A673 (cell line): Measurements from ENCODE around the gene CHCHD3. TPM values are rescaled to one million over a fixed set of nuclear protein-coding genes. Genes with fewer than 3 reads are reported as not detected.

Experiments
- BruUV-seq: library from RNA; stranded (reverse); fragments of 400-500 nt; replicated peaks from 2 replicates; lab custom pipeline; 2021; lab: Mats Ljungman, UMichigan
- CTCF ChIA-PET: fragments of 300-600 bp; sonication (Branson Sonifier 250); formaldehyde crosslinking; loops from one replicate; lab custom pipeline; 2022; ENCODE audit warnings: antibody characterized with exemption; lab: Charles Lee
- POLR2A ChIA-PET: fragments of 300-600 bp; sonication (Branson Sonifier 250); formaldehyde crosslinking; loops from one replicate; lab custom pipeline; 2022; ENCODE audit warnings: antibody characterized with exemption; ENCODE audit not compliant: low non-redundant PET; lab: Charles Lee
- DNase-seq: peaks from one replicate; pipeline ENCODE4 v3.0.0-alpha.2; 2015; ENCODE audit warnings: low spot score
- H3K27ac ChIP-seq: fragments of 200-600 bp; sonication (generic); 2 replicates; pipeline ENCODE4 v1.5.1; 2016; ENCODE audit warnings: mixed run types, low read depth, mild to moderate bottlenecking, mixed read lengths, antibody characterized with exemption, low read length; ENCODE audit not compliant: poor library complexity, severe bottlenecking
- H3K27me3 ChIP-seq: fragments of 200-600 bp; sonication (generic); replicated peaks from 2 replicates; pipeline ENCODE4 v1.6.1; 2017; ENCODE audit warnings: mixed run types, low read depth, mild to moderate bottlenecking, mixed read lengths, antibody characterized with exemption, low read length; ENCODE audit not compliant: insufficient read depth, poor library complexity
- H3K36me3 ChIP-seq: fragments of 200-600 bp; sonication (generic); 2 replicates; pipeline ENCODE4 v1.6.1; 2016; ENCODE audit warnings: mixed run types, mild to moderate bottlenecking, mixed read lengths, antibody characterized with exemption, low read length; ENCODE audit not compliant: insufficient read depth, poor library complexity, severe bottlenecking
- H3K4me1 ChIP-seq: fragments of 200-600 bp; sonication (generic); 2 replicates; pipeline ENCODE4 v1.6.1; 2017; ENCODE audit warnings: mixed run types, mild to moderate bottlenecking, mixed read lengths, antibody characterized with exemption, low read length; ENCODE audit not compliant: insufficient read depth, poor library complexity, severe bottlenecking
- H3K4me3 ChIP-seq: fragments of 200-600 bp; sonication (generic); 2 replicates; pipeline ENCODE4 v1.5.1; 2016; ENCODE audit warnings: low read depth, mixed run types, mild to moderate bottlenecking, mixed read lengths, low read length; ENCODE audit not compliant: poor library complexity, severe bottlenecking
- H3K9me3 ChIP-seq: fragments of 200-600 bp; sonication (generic); 2 replicates; pipeline ENCODE4 v1.6.1; 2016; ENCODE audit warnings: mixed run types, low read depth, mild to moderate bottlenecking, mixed read lengths, antibody characterized with exemption, low read length; ENCODE audit not compliant: poor library complexity, severe bottlenecking
- EZH2 ChIP-seq: fragments of 200-600 bp; sonication (generic); IDR thresholded peaks from 2 replicates; pipeline ENCODE4 v1.6.1; 2017; ENCODE audit warnings: borderline replicate concordance, low read depth, mild to moderate bottlenecking, mixed read lengths, antibody characterized with exemption, low read length; ENCODE audit not compliant: poor library complexity, severe bottlenecking
- intact Hi-C: fragments of 100-400 bp; cut with micrococcal nuclease; formaldehyde crosslinking; loops from one replicate; pipeline ENCODE4 v1.10.0; 2022; ENCODE audit not compliant: unreplicated experiment
- total RNA-seq: library from RNA; stranded (reverse); gene quantifications from 2 replicates; pipeline ENCODE4 v1.2.3, GENCODE V29; 2021
- TF ChIP-seq, protein P1 (sequence below): fragments of 300-800, 200-600 bp; sonication (generic); conservative IDR thresholded peaks from 2 replicates; pipeline ENCODE4 v1.5.1; 2017; ENCODE audit warnings: low read depth, mild to moderate bottlenecking, antibody characterized with exemption, low read length, moderate library complexity, mixed read lengths

CHCHD3 gene
- total RNA-seq, 1 experiment from 2014 or later: 128 TPM

DNA sequence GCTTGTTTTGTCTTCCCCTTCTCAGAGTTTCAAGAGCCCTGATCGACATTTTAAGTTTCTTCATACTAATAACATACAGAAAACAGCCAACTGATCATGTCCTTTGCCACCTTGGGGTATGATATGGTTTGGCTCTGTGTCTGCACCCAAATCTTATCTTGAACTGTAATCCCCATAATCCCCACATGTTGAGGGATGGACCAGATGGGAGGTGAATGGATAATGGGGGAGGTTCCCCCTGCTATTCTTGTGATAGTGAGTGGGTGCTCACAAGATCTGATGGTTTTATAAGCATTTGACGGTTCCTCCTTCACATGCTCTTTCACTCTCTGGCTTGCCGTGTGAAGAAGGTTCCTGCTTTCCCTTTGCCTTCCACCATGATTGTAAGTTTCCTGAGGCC lies 190.3 kb downstream of the CHCHD3 start:
- no peak for DNase-seq
- H3K4me1 ChIP-seq: no peaks in the 10 kb centered on the region
- no peak overlapping the region for H3K27ac ChIP-seq
- ChIA-PET CTCF (no interaction called here), POLR2A (interaction anchor here (0.7 kb wide), 1 partner anchor 16 kb away, joined by 4 read pairs; no protein-coding TSS in a partner anchor)
- H3K9me3 ChIP-seq: peaks cover 6% of the 10 kb centered on the region
- no peaks in the 10 kb centered on the region for H3K27me3 ChIP-seq
- BruUV-seq: no TSS peak
- no peaks in the 10 kb centered on the region for H3K36me3 ChIP-seq
- no peak overlapping the region for H3K4me3 ChIP-seq
- intact Hi-C loops: no loop called here
- no peak for TF ChIP-seq EZH2

DNA sequence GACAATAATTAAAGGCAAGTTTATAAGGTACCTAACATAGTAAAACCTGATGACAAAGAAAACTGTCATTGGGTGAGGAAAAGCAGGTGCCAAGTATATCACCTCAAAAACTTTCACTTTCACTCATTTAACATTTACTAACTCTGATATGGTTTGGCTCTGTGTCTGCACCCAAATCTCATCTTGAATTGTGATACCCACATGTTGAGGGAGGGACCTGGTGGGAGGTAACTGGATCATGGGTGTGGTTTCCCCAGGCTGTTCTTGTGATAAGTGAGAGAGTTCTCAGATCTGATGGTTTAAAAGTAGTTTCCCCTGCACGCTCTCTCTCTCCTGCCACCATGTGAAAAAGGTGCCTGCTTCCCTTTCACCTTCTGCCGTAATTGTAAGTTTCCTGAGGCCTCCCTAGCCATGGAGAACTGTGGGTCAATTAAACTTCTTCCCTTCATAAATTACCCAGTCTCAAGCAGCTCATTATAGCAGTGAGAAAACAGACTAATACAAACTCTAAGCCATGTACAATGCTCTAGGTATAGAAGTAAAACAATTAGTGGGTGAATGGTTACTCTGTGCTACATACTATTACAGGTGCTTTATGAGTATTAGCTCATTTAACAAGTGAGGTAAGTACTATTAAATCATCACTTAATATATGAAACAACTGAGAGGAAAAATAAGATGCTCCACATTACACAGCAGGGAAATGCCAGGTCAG lies 199.0 kb downstream of the CHCHD3 start:
- H3K4me3 ChIP-seq: no peak overlapping the region
- ChIA-PET POLR2A (no interaction called here), CTCF (no interaction called here)
- no peak overlapping the region for H3K27ac ChIP-seq
- no TSS peak for BruUV-seq
- DNase-seq: no peak
- no peaks in the 10 kb centered on the region for H3K27me3 ChIP-seq
- no peaks in the 10 kb centered on the region for H3K36me3 ChIP-seq
- TF ChIP-seq, protein P1, sequence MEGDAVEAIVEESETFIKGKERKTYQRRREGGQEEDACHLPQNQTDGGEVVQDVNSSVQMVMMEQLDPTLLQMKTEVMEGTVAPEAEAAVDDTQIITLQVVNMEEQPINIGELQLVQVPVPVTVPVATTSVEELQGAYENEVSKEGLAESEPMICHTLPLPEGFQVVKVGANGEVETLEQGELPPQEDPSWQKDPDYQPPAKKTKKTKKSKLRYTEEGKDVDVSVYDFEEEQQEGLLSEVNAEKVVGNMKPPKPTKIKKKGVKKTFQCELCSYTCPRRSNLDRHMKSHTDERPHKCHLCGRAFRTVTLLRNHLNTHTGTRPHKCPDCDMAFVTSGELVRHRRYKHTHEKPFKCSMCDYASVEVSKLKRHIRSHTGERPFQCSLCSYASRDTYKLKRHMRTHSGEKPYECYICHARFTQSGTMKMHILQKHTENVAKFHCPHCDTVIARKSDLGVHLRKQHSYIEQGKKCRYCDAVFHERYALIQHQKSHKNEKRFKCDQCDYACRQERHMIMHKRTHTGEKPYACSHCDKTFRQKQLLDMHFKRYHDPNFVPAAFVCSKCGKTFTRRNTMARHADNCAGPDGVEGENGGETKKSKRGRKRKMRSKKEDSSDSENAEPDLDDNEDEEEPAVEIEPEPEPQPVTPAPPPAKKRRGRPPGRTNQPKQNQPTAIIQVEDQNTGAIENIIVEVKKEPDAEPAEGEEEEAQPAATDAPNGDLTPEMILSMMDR: no peak
- no peak for TF ChIP-seq EZH2
- peaks cover 9% of the 10 kb centered on the region for H3K4me1 ChIP-seq
- H3K9me3 ChIP-seq: no peaks in the 10 kb centered on the region
- intact Hi-C loops: no loop called here

DNA sequence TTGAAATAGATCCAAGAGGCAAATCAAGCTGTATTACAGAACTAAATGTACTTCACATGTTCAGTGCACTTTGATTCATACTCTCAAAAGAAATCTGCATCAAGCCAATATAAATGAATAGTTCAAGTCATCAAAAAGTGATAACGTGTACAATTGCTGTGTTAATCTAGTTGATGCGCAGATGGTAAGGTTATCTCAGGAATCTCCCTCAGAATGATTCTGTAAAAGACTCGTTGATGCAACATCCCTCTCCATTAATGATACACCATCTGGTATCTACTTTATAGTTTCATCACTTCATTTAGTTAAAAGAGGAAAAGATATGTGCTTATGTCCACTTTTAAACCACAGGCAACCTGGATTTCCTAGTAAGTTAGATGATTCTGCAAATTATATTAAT lies 200.6 kb downstream of the CHCHD3 start:
- intact Hi-C loops: no loop called here
- H3K36me3 ChIP-seq: no peaks in the 10 kb centered on the region
- no peak overlapping the region for H3K4me3 ChIP-seq
- H3K4me1 ChIP-seq: peaks cover 24% of the 10 kb centered on the region
- no peaks in the 10 kb centered on the region for H3K27me3 ChIP-seq
- POLR2A ChIA-PET: no interaction called here
- CTCF ChIA-PET: no interaction called here
- H3K9me3 ChIP-seq: no peaks in the 10 kb centered on the region
- no peak for DNase-seq
- no peak for TF ChIP-seq EZH2
- TF ChIP-seq, protein P1: no peak
- no peak overlapping the region for H3K27ac ChIP-seq
- no TSS peak for BruUV-seq
